Nephron (organoid): ENCODE measurements around the gene SH3TC2.

Experiments used
- H3K27ac Mint-ChIP-seq, 3 experiments: 2 replicates each; pipeline ENCODE4 v1.8.0; 2020; ENCODE audit warnings: mixed read lengths in 3 of 3, mild to moderate bottlenecking in 2 of 3, moderate library complexity in 1 of 3
- H3K27me3 Mint-ChIP-seq: 2 replicates; pipeline ENCODE4 v1.8.0; 2021; ENCODE audit warnings: low read depth, mild to moderate bottlenecking, moderate library complexity, mixed read lengths
- H3K36me3 Mint-ChIP-seq: 2 replicates; pipeline ENCODE4 v1.8.0; 2020; ENCODE audit warnings: low read depth, mixed read lengths
- H3K4me1 Mint-ChIP-seq: 2 replicates; pipeline ENCODE4 v1.8.0; 2020; ENCODE audit warnings: mixed read lengths
- H3K4me3 Mint-ChIP-seq, 3 experiments: 2 replicates each; pipeline ENCODE4 v1.8.0; 2020; ENCODE audit warnings: mild to moderate bottlenecking in 3 of 3, mixed read lengths in 3 of 3, moderate library complexity in 2 of 3
- H3K9me3 Mint-ChIP-seq: 2 replicates; pipeline ENCODE4 v1.8.0; 2020; ENCODE audit warnings: mixed read lengths
- TF ChIP-seq, protein P1 (sequence below), 3 experiments: fragments of 200-600 bp; sonication (generic); IDR thresholded peaks; one replicate each; pipeline ENCODE4 v1.5.0; 2021; ENCODE audit warnings: antibody characterized with exemption in 3 of 3; ENCODE audit not compliant: unreplicated experiment in 3 of 3

Gene SH3TC2

DNA sequence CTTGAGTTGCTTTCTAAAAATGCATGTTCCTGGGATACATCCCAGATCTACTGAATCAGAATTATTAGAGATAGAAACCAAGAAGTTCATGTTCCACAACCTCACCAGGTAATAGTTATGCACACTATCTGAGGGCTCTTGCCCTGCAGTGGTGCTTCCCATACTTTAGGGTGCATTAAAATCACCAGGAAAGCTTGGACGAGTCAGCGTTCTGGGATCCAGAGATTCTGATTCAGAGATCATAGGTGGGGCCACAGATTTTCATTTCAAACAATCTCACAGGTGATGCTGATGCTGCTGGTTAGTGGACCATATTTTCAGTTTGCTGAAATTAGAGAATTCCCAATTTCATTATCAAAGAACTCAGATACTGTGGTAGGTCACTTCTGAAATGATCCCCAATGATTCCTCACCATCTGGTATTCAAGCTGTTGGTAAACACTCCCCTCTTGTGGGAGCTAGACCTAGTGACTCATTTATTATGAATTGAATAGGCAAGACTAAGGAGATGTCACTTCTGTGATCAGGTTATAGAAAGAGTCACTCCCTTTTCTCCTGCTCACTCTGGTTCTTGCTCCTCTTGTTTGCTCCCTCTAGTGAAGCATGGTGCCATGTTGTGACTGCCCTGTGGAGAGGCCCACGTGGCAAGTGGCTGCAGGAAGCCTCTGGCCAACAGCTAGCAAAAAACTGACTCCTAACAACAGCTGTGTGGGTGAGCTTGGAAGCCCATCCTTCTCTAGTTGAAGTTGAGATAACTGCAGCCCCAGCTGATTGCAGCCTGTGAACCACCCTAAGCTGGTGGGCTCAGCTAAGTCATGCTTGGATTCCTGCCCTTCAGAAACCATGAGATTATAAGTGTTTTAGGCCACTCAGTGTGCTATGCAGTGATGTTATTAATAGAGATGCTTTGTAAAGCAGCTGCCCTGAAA lies 59.8 kb downstream of the SH3TC2 start:
- Mint-ChIP-seq H3K4me1 (peaks cover 39% of the 10 kb centered on the region), H3K4me3 (no peak overlapping the region), H3K27me3 (peaks cover 24% of the 10 kb centered on the region), H3K36me3 (no peaks in the 10 kb centered on the region), H3K9me3 (no peaks in the 10 kb centered on the region), H3K27ac (peak overlapping the region in 1 of 3 experiments; percentile 10)
- TF ChIP-seq, protein P1, sequence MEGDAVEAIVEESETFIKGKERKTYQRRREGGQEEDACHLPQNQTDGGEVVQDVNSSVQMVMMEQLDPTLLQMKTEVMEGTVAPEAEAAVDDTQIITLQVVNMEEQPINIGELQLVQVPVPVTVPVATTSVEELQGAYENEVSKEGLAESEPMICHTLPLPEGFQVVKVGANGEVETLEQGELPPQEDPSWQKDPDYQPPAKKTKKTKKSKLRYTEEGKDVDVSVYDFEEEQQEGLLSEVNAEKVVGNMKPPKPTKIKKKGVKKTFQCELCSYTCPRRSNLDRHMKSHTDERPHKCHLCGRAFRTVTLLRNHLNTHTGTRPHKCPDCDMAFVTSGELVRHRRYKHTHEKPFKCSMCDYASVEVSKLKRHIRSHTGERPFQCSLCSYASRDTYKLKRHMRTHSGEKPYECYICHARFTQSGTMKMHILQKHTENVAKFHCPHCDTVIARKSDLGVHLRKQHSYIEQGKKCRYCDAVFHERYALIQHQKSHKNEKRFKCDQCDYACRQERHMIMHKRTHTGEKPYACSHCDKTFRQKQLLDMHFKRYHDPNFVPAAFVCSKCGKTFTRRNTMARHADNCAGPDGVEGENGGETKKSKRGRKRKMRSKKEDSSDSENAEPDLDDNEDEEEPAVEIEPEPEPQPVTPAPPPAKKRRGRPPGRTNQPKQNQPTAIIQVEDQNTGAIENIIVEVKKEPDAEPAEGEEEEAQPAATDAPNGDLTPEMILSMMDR (IDR thresholded peaks at IDR 0.05; ENCODE audit: unreplicated experiment in 3 of 3): no peak

DNA sequence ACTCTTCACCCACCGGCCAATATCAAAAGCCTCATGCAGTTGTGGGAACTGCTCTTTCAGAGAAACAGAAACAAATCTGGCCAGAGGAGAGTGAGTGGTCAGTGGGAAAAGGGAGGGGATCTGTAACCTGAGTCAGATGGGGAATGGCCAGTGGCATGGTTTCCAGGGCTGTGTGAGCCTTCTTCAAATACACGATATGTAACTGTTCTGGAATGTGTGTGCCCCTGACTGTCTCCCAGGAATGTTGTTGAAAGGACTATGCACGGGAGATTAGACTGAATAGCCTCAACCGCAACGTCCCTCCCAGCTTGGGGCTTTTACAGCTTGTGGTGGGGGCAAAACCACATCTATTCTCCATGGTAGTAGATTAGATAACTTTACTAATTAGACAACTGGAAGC lies 60.8 kb downstream of the SH3TC2 start:
- Mint-ChIP-seq H3K4me1 (peaks cover 30% of the 10 kb centered on the region), H3K27me3 (peaks cover 20% of the 10 kb centered on the region), H3K4me3 (no peak overlapping the region), H3K27ac (peak overlapping the region; percentile 0 to 36 (median 21)), H3K9me3 (no peaks in the 10 kb centered on the region), H3K36me3 (no peaks in the 10 kb centered on the region)
- TF ChIP-seq, protein P1 (IDR thresholded peaks at IDR 0.05; ENCODE audit: unreplicated experiment in 3 of 3): no peak

DNA sequence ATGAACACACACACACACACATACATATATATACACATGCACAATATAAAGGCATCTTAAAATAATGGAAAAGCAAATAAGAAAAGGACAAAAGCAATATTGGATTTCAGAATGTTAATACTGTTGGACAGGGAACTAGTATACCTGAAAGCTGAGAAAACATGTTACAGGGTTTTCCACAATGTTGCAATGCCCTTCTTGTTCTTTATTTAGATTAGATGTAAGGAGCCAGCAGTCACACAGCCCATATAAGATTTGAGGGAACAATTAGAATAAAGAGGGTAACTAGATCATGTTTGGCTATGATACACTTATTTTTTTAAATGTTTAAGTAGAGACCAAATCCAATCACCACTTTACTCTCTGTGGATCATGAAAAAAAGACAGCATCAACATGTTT lies 61.7 kb downstream of the SH3TC2 start:
- no peaks in the 10 kb centered on the region for H3K36me3 Mint-ChIP-seq
- TF ChIP-seq, protein P1 (IDR thresholded peaks at IDR 0.05; ENCODE audit: unreplicated experiment in 3 of 3): no peak
- no peak overlapping the region for H3K27ac Mint-ChIP-seq
- H3K4me1 Mint-ChIP-seq: peaks cover 36% of the 10 kb centered on the region
- H3K9me3 Mint-ChIP-seq: no peaks in the 10 kb centered on the region
- peaks cover 22% of the 10 kb centered on the region for H3K27me3 Mint-ChIP-seq
- H3K4me3 Mint-ChIP-seq: no peak overlapping the region

DNA sequence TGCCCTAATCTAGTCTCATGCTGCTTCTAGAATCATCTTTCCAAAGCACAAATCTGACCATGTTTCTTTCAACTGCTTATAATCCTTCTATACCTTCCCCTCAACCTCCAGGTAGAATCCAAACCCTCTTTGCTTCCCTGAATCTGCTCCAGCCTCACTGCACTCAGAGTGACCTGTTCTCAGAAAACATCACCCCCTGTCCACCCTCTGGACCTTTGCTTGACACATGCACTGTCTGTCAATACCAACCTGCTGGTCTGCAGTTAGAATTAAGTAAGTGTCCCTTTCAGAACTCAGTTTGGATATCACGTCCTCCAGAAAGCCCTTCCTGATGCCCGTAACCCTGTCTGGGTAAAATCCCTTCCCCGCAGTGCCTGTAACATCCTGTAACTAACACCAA lies 63.1 kb downstream of the SH3TC2 start:
- Mint-ChIP-seq H3K27me3 (peaks cover 22% of the 10 kb centered on the region), H3K4me1 (peaks cover 36% of the 10 kb centered on the region), H3K36me3 (no peaks in the 10 kb centered on the region), H3K9me3 (no peaks in the 10 kb centered on the region), H3K27ac (no peak overlapping the region), H3K4me3 (no peak overlapping the region)
- TF ChIP-seq, protein P1 (IDR thresholded peaks at IDR 0.05; ENCODE audit: unreplicated experiment in 3 of 3): no peak

DNA sequence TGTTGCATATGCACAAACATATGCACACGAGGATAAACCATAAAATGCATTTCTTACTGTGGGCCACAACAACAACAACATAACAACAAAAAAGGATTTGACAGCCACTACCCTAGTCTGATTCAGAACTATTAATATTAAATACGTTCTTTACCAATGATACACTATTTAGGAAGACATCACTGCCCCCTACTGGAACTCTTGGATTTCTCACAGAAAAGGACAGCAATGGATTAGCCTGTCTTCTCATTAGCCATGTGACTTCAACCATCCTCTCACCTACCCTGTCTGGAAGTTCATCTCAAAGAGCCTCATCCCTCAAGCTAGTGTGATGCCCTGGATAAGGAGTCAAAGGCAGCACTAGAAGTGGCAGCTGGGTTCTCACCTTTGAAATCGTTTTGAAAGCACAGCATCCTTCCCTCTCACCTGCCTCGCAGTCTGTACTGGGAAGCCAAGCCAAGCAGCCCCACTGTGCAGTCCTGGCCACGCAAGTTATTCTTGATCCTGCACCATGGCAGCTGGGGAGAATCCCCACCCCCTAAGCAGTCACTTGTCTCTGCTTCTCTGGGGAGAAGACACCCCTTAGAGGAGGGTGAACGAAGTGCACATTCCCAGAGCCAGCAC lies 64.6 kb downstream of the SH3TC2 start:
- Mint-ChIP-seq H3K9me3 (no peaks in the 10 kb centered on the region), H3K4me1 (peaks cover 26% of the 10 kb centered on the region), H3K36me3 (no peaks in the 10 kb centered on the region), H3K4me3 (no peak overlapping the region), H3K27ac (no peak overlapping the region), H3K27me3 (peaks cover 19% of the 10 kb centered on the region)
- TF ChIP-seq, protein P1 (IDR thresholded peaks at IDR 0.05; ENCODE audit: unreplicated experiment in 3 of 3): peak; percentile 42 to 57 (median 54)
